Ishikawa (cell line): ENCODE results near the gene DGKD.

Experiments
- CEBPB ChIP-seq: IDR thresholded peaks from 2 replicates; pipeline ENCODE4 v1.6.1; 2012
- FOXM1 ChIP-seq: IDR thresholded peaks from 2 replicates; pipeline ENCODE4 v1.6.1; 2012; ENCODE audit warnings: low read depth, borderline replicate concordance
- MAX ChIP-seq: IDR thresholded peaks from 2 replicates; pipeline ENCODE4 v1.6.1; 2012
- NFIC ChIP-seq: IDR thresholded peaks from 2 replicates; pipeline ENCODE4 v1.6.1; 2012
- TF ChIP-seq, protein P1 (sequence below): IDR thresholded peaks from 2 replicates; pipeline ENCODE4 v1.6.1; 2012

DNA sequence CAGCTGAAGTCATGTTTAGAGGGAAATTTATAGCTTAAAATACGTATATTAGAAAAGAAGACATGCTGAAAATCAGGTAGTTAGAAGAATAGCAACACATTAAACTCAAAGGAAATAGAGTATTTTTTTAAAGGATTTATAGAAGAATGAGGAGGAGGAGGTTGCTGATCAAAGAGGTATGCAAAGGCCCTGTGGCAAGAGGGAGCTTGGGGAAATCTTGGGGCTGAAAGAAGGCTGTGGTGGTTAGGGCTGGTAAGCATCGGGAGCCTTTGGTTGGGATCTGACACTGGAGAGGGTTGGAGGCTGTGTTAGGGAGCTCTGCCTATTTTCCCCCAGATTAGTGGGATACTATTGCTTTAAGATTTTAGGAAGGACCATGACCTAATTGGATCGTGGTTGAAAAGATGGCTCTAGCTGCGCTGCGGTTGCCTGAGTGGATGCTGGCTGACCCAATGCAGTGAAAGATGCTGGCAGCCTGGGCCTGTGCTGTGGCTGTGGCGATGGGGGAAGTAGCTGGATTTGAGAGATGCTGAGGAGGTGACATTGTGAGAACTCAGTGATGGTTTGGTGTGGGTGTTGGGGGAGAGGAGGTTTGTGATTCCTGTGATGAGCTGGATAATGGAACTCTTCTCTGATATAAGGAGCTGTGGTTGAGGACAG is 11.7 kb downstream of the DGKD start:
- TF ChIP-seq, protein P1, sequence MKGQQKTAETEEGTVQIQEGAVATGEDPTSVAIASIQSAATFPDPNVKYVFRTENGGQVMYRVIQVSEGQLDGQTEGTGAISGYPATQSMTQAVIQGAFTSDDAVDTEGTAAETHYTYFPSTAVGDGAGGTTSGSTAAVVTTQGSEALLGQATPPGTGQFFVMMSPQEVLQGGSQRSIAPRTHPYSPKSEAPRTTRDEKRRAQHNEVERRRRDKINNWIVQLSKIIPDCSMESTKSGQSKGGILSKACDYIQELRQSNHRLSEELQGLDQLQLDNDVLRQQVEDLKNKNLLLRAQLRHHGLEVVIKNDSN: no peak
- TF ChIP-seq CEBPB (no peak), FOXM1 (no peak), NFIC (no peak), MAX (no peak)
